Ishikawa (cell line): ENCODE measurements around the gene SNHG17.

Experiments used
- CEBPB ChIP-seq: IDR thresholded peaks from 2 replicates; pipeline ENCODE4 v1.6.1; 2012
- CREB1 ChIP-seq: IDR thresholded peaks from 2 replicates; pipeline ENCODE4 v1.6.1; 2012; ENCODE audit warnings: low read depth
- EGR1 ChIP-seq: IDR thresholded peaks from 2 replicates; pipeline ENCODE4 v1.6.1; 2012
- EP300 ChIP-seq: IDR thresholded peaks from 2 replicates; pipeline ENCODE4 v1.6.1; 2012; ENCODE audit warnings: borderline replicate concordance
- FOXM1 ChIP-seq: IDR thresholded peaks from 2 replicates; pipeline ENCODE4 v1.6.1; 2012; ENCODE audit warnings: low read depth, borderline replicate concordance
- NFIC ChIP-seq: IDR thresholded peaks from 2 replicates; pipeline ENCODE4 v1.6.1; 2012
- RAD21 ChIP-seq: IDR thresholded peaks from 2 replicates; pipeline ENCODE4 v1.6.1; 2012; ENCODE audit warnings: low read depth
- TAF1 ChIP-seq: IDR thresholded peaks from 2 replicates; pipeline ENCODE4 v1.6.1; 2012; ENCODE audit warnings: low read depth, mild to moderate bottlenecking
- TCF12 ChIP-seq: IDR thresholded peaks from 2 replicates; pipeline ENCODE4 v1.6.1; 2012; ENCODE audit warnings: low read depth
- TEAD4 ChIP-seq: IDR thresholded peaks from 2 replicates; pipeline ENCODE4 v1.6.1; 2012
- YY1 ChIP-seq: IDR thresholded peaks from 2 replicates; pipeline ENCODE4 v1.6.1; 2012; ENCODE audit warnings: low read depth
- ZBTB7A ChIP-seq: IDR thresholded peaks from 2 replicates; pipeline ENCODE4 v1.6.1; 2012; ENCODE audit warnings: low read depth
- TF ChIP-seq, protein P1 (sequence below): IDR thresholded peaks from 2 replicates; pipeline ENCODE4 v1.6.1; 2012
- TF ChIP-seq, protein P2 (sequence below): IDR thresholded peaks from 2 replicates; pipeline ENCODE4 v1.6.1; 2012; ENCODE audit warnings: low read depth, mild to moderate bottlenecking
- TF ChIP-seq, protein P3 (sequence below): IDR thresholded peaks from 2 replicates; pipeline ENCODE4 v1.6.1; 2012

Gene SNHG17

DNA sequence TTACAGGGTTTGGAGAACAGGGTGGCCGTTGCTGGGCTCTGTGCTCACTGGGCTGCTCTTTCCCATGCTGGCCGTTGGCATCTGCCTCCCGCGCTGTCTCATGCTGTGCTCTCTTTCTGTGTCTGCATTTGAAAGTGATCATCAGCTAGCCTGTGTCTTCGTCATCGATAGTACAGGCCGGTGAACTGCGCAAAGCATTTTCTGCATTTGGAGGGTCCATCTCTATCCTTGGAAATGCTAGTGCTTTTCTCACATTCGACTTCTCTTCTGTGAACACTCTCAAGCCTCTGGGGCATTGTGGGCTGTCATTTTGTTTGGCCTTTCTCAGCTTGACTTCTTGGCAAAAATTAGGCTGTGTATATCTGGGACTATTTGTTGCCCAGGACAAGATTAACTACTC is 6.8 kb upstream of the SNHG17 start:
- no peak for TF ChIP-seq CREB1
- TF ChIP-seq EP300, result no peak
- TF ChIP-seq RAD21, result no peak
- TF ChIP-seq TAF1, result no peak
- TF ChIP-seq ZBTB7A, result no peak
- no peak for TF ChIP-seq EGR1
- no peak for TF ChIP-seq FOXM1
- no peak for TF ChIP-seq YY1
- no peak for TF ChIP-seq TEAD4
- TF ChIP-seq CEBPB, result no peak
- TF ChIP-seq, protein P1, sequence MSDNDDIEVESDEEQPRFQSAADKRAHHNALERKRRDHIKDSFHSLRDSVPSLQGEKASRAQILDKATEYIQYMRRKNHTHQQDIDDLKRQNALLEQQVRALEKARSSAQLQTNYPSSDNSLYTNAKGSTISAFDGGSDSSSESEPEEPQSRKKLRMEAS, result no peak
- TF ChIP-seq TCF12, result no peak

DNA sequence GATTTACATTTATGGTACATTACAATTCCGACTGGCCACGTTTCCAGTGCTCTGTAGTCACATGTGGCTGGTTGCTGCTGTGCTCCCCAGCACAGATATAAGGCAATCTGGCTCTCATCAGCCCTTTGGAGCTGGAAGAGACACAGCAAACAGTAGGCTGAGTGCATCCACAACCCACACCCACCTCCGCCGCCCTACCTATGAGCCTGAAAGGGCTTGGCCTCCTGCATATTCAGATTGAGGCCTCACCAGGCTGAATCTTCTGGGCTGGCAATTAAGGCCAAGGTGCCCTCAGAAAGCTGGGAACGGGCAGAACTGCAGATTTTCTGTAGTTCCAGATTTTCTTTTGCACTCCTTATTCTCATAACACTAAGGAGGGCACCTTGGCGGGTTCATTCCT is 2.7 kb upstream of the SNHG17 start:
- TF ChIP-seq FOXM1, result no peak
- TF ChIP-seq EGR1, result no peak
- TF ChIP-seq YY1, result no peak
- TF ChIP-seq, protein P2, sequence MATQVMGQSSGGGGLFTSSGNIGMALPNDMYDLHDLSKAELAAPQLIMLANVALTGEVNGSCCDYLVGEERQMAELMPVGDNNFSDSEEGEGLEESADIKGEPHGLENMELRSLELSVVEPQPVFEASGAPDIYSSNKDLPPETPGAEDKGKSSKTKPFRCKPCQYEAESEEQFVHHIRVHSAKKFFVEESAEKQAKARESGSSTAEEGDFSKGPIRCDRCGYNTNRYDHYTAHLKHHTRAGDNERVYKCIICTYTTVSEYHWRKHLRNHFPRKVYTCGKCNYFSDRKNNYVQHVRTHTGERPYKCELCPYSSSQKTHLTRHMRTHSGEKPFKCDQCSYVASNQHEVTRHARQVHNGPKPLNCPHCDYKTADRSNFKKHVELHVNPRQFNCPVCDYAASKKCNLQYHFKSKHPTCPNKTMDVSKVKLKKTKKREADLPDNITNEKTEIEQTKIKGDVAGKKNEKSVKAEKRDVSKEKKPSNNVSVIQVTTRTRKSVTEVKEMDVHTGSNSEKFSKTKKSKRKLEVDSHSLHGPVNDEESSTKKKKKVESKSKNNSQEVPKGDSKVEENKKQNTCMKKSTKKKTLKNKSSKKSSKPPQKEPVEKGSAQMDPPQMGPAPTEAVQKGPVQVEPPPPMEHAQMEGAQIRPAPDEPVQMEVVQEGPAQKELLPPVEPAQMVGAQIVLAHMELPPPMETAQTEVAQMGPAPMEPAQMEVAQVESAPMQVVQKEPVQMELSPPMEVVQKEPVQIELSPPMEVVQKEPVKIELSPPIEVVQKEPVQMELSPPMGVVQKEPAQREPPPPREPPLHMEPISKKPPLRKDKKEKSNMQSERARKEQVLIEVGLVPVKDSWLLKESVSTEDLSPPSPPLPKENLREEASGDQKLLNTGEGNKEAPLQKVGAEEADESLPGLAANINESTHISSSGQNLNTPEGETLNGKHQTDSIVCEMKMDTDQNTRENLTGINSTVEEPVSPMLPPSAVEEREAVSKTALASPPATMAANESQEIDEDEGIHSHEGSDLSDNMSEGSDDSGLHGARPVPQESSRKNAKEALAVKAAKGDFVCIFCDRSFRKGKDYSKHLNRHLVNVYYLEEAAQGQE, result no peak
- TF ChIP-seq, protein P3, sequence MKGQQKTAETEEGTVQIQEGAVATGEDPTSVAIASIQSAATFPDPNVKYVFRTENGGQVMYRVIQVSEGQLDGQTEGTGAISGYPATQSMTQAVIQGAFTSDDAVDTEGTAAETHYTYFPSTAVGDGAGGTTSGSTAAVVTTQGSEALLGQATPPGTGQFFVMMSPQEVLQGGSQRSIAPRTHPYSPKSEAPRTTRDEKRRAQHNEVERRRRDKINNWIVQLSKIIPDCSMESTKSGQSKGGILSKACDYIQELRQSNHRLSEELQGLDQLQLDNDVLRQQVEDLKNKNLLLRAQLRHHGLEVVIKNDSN, result no peak
- TF ChIP-seq ZBTB7A, result no peak
- TF ChIP-seq TCF12, result no peak
- TF ChIP-seq TAF1, result no peak
- no peak for TF ChIP-seq TEAD4
- no peak for TF ChIP-seq EP300
- TF ChIP-seq, protein P1, result no peak
- no peak for TF ChIP-seq CEBPB
- no peak for TF ChIP-seq CREB1
- no peak for TF ChIP-seq RAD21
- no peak for TF ChIP-seq NFIC

GRCh38 chr20:38435555-38435939 is 419 bp upstream of the SNHG17 start:
- TF ChIP-seq TCF12 (no peak), TAF1 (no peak), YY1 (no peak)

DNA sequence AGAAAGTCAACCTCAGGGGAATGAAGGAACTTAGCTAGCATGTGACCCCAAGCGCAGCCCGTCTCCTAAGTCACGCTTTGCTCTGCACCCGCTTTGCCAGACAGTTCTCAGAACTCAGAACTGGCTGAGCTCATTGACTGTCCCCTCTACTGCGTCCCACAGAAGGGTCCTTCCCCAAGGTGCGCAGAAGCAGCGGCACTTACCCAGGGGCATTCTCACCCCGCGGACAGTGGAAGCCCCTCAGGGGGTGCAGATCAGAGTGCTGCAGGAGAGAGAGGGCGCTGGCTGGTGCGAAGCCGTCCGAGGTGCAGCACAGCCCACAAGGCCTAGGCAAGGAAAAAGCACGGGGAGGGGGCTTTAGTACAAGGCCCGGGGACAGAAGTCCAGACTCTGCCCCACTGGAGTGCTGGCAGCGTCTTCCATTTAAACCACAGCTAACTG is 807 bp downstream of the SNHG17 start:
- TF ChIP-seq, protein P2, result no peak
- TF ChIP-seq CEBPB, result no peak

GRCh38 chr20:38433304-38433972 is 1.7 kb downstream of the SNHG17 start:
- TF ChIP-seq, protein P1, result no peak
- no peak for TF ChIP-seq CEBPB

GRCh38 chr20:38432292-38432691 is 2.8 kb downstream of the SNHG17 start:
- no peak for TF ChIP-seq NFIC
- TF ChIP-seq YY1, result no peak
- no peak for TF ChIP-seq CREB1
- no peak for TF ChIP-seq ZBTB7A
- no peak for TF ChIP-seq FOXM1
- TF ChIP-seq, protein P3, result no peak
- TF ChIP-seq EGR1, result no peak
- no peak for TF ChIP-seq TEAD4
- no peak for TF ChIP-seq RAD21
- TF ChIP-seq, protein P1, result no peak
- TF ChIP-seq EP300, result no peak
- TF ChIP-seq TCF12, result no peak
- TF ChIP-seq, protein P2, result no peak
